Cardiac fibroblast (primary cell): Measurements from ENCODE around the gene ANKRD50.

ENCODE experiments used
- DNase-seq, 2 donors: peaks; one replicate each; pipeline versions ENCODE4 v3.0.0 to v3.0.0-alpha.2; 2010; ENCODE audit warnings: low read depth in 2 of 2
- H3K4me3 ChIP-seq, 2 donors: replicated peaks in 1 of 2; 1 replicate in 1 of 2; 2 replicates in 1 of 2; pipeline ENCODE4 v1.5.1; 2011; ENCODE audit warnings: low read depth in 2 of 2, low read length in 2 of 2, mild to moderate bottlenecking in 2 of 2, moderate library complexity in 1 of 2
- TF ChIP-seq, protein P1 (sequence below): IDR thresholded peaks from one replicate; pipeline ENCODE4 v1.5.1; 2011; ENCODE audit warnings: low read depth, mild to moderate bottlenecking, low read length, inconsistent platforms

ANKRD50 gene

DNA sequence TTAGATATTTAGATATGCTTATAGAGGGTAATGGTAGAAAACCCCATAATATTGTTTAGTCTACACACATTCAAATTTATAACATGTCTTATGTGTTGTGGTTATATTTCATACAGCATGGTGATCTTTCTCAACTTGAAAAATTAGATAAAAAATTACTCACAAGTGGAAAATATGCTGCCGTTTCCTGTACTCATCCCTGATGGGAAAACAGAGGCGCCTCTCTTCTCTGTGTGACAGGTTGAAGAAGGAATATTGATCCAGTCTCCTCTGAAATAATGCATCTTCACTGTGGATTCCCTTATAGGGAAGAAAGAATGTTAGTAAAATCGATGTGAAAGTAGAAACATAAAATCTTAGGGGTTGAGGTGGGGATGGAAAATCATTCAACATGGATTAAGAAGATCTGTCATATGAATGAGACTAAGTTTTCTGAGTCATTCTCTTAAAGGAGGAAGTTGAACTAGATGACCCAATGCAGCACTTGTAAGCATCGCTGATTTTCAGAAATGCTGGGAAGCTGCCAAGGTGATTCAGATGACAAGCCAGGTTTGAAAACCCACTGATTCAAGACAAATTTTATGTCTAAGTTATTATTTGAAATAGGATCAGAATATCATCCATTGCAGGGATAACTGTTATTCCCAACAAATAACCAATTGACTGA lies 70.7 kb downstream of the ANKRD50 start:
- no peak overlapping the region for H3K4me3 ChIP-seq
- DNase-seq, result peak; percentile 66 to 96
- TF ChIP-seq, protein P1, sequence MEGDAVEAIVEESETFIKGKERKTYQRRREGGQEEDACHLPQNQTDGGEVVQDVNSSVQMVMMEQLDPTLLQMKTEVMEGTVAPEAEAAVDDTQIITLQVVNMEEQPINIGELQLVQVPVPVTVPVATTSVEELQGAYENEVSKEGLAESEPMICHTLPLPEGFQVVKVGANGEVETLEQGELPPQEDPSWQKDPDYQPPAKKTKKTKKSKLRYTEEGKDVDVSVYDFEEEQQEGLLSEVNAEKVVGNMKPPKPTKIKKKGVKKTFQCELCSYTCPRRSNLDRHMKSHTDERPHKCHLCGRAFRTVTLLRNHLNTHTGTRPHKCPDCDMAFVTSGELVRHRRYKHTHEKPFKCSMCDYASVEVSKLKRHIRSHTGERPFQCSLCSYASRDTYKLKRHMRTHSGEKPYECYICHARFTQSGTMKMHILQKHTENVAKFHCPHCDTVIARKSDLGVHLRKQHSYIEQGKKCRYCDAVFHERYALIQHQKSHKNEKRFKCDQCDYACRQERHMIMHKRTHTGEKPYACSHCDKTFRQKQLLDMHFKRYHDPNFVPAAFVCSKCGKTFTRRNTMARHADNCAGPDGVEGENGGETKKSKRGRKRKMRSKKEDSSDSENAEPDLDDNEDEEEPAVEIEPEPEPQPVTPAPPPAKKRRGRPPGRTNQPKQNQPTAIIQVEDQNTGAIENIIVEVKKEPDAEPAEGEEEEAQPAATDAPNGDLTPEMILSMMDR, result no peak

DNA sequence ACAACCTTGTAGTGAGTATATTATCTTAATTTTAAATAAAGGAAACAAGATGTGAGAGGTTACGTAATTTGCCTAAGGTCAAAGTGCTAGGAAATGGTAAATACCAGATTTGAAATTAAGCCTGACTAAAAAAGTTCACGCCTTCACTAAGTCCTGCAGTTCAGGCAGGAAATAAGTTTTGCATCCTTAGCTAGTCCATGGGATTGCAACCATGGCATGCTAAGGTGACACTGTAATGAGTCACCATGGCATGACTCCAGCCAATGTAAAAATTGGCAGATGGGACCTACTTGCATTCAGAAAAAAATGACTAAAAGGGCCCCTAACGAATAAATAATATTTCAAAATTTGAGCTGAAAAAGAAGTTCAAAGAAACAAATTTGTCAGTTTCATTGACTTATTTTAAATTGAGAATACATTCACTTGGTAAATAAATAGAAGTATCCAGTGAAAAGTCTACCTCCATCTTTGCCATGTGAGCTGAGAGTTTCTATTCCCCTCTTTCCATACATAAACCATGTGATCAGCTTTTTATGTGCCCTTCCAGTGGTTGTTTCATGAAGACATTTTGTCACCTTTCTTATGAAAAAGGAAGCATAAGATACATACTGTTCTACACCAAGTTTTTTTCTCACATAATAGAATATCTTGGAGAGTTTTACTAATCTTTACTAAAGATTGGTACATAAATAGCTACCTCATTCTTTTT lies 72.4 kb downstream of the ANKRD50 start:
- no peak overlapping the region for H3K4me3 ChIP-seq
- TF ChIP-seq, protein P1, result no peak
- DNase-seq, result peak; percentile 70 to 96

DNA sequence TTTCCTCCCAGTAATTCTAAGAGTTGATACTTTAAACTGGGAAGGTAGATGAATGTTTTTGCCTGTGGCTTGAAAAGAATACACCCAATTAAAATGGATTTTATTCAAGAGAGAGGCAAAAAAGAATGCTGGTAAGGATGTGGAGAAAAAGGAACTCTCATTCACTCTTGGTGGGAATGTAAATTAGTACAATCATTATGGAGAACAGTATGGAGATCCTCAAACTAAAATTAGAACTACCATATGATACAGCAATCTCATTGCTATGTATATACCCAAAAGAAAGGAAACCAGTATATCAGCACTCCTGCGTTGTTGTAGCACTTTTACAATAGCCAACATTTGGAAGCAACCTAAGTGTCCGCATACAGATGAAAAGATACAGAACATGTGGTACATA lies 75.2 kb downstream of the ANKRD50 start:
- no peak overlapping the region for H3K4me3 ChIP-seq
- DNase-seq, result no peak
- TF ChIP-seq, protein P1, result no peak

DNA sequence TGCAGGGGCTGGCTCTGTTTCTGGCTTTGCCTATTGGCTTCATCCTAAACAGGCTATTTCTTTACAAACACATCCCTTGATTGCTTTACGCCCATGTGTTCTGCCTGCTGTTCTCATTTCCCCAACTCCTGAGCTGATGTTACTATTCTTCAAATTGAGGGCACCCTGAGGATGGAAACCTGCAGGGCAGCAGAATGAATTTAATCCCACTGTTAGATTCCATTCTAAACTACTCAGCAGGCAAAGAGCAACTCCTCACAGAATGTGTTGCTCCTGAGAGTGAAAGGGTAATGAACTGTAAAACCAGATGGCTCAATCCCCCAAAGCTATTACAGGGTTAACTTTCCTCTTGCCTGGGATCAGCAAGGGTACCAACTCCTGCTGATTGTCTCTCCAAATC lies 75.7 kb downstream of the ANKRD50 start:
- TF ChIP-seq, protein P1, result no peak
- no peak overlapping the region for H3K4me3 ChIP-seq
- DNase-seq, result no peak

DNA sequence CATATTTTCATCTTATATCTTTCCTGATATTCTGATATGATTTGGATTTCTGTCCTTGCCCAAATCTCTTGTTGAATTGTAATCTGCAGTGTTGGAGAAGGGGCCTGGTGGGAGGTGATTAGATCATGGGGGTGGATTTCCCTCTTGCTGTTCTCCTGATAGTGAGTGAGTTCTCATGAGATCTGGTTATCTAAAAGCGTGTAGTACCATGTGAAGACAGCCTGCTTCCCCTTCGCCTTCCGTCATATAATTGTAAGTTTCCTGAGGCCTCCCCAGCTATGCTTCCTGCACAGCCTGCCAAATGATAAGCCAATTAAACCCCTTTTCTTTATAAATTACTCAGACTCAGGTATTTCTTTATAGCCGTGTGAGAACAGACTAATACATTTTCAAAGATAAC lies 77.2 kb downstream of the ANKRD50 start:
- TF ChIP-seq, protein P1, result no peak
- no peak overlapping the region for H3K4me3 ChIP-seq
- peak in 1 of 2 donors; percentile 21 for DNase-seq

DNA sequence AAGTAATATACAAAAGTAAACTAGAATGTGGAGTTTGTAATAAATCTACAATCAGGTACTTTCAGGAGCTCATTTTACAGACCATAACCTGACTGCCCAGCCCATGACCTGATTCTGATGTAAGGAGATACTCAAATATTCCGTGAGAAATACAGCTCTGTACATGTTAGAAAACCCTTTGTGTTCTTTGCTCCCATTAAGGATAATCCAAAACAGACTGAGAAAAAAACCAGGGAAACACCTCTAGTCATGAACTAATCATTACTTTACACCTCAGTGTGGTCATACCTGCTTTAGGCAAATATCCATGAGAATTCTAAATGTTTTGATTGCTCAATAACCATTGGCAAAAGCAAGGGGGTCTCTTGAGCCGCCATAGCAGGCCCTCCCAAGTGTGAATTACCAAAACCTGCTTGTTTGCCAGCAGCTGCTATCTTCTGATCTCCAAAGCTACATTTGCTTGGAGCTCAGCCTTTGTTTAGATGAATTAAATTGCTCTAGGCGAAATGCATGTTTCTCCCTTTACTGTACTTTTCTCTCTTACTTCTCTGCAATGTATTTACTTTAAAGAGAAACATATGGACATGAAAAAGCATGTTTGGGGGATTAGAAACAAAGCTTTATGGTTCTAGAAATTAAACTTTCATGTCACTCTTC lies 79.1 kb downstream of the ANKRD50 start:
- no peak for DNase-seq
- TF ChIP-seq, protein P1, result no peak
- no peak overlapping the region for H3K4me3 ChIP-seq
